HG03571 (cell line): Measurements from ENCODE around the gene SH3BP5L.
"Not testable (repeated sequence)": the region's sequence is repeated elsewhere in the genome, so short reads cannot be mapped to it uniquely, and the experiment has no call there.

Experiments
- ATAC-seq: cut with Tn5 transposase; IDR thresholded peaks from one replicate; pipeline ENCODE4 v1.9.1; 2021; ENCODE audit not compliant: unreplicated experiment

The SH3BP5L gene

DNA sequence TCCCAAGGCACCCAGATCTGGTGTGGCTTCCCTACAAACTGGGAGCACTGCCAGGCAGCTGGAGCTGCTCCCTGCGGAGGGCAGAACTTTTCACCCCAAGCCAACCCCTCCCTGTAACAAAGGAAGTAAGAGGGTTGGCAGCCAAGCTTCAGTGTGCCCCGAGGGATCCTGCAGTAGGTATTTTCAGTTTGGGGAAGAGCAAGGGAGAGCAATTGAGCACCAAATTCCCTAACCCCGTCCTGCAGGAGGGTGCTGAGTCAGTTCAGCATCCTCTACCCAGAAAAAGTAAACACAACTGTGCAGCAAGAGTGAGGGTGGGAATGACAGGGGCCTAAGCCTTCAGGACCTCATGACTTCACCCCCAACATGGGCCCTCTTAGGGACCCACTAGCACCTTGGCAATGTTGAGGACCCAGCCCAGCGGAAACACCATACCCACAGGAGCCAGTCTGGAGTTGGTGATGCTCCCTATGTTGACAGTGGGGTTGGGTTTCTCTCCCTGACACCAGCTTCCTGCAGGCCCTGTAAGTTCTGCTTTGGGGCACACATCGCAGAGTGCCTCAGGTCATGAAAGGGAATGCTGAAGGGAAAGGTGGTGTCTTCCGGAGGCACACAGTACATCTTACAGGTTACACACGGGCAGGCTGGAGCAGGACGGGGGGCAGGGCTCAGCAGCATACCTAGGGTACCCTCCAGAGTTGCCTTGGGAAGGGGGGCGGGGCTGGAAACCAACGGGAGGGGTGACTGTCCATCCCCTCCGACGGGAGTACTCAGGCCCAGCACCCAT, 14.8 kb downstream of the SH3BP5L start:
- no peak for ATAC-seq

DNA sequence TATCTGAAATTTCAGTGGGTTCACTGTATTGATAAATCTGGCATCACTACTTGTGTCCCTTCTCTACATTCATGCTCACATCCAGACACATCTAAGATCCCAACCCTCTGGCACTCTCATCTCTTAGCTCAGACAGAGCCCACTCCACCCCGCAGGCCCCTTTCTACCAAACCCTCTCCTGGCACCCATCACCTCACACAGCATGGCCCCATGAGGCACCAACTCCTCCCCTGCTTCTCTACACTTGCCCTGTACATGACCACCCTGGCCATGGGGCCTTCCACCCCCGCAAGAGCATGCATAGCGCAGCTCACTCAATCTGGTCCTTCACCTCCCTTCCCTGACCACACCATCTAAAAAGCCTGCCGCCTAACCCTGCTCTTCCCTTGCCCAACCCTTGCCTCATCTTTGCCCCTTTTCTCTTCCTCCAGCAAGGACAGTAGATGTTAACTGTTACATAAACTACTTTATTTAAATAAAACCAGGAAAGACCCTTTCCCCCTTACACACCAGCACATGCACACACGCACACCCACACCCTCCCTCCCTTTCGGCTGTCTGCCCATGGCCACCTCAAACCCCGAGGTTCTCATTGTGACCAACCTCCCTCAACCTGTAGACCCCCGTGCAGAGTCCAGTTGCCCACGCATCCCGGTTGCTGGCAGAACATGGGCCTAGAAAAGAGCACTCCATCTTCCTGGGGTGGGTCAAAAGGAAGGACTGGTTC, 15.6 kb downstream of the SH3BP5L start:
- ATAC-seq: no peak

DNA sequence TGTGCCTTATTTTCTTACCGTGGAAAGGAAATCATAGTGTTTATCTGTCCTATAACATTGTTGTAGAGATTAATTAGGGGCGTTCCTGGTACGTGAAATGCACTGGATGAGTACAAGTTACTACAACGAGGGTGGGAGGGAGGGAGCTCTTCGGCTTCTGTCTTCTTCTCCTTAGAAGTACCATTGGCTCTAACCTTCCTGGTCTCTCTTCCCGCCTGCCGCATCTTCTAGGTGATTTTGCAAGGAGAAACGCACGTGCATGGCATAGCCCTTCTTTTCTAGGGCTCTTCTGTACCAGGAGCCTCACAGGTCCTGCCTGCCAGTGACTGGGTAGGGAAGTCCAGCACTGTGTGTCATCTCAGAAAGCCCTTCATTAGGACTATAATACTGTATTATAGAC, 16.8 kb downstream of the SH3BP5L start:
- ATAC-seq: no peak

DNA sequence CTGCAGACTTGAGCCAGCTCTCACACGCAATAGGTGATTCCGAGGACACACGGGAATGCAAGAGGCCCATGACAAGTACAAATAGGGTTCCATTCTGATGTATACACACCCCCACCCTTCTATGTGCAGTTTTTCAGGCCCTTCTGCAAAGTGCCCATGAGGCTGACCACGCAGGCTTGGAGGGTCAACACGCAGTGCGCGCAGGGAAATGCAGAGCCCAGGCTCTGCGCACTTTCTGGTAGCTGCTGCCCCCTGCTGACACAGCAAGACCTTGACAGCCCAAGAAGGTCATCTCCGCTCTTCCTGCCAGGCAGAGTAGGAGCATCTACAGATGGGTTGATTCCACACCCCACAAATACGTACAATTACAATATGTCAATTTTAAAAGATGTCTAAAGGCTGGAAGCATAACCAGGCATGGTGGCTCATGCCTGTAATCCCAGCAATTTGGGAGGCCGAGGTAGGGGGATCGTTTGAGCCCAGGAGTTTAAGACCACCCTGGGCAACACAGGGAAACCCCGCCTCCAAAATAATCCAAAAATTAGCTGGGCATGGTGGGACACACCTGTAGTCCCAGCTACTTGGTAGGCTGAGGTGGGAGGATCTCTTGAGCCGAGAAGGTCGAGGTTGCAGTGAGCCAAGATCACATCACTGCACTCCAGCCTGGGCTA, 18.5 kb downstream of the SH3BP5L start:
- ATAC-seq: no peak

DNA sequence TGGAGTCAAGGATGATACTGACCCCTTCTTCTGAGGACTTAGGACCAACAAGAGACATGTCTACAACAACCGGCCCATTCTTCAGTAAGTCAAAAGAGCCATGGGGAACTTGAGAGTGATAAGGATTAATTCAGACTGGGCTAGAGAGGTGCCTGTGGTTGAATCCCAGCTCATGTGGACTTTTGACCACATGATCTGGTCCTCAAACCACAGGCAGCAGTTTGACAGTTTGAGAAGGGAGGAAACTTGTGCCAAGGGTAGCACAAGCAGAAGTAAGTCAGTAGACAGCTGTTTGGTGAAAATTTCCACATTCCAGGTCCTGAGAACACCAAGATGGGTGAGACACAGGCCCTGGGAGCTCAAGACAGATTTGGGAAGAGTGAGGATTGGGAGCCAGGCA, 19.8 kb downstream of the SH3BP5L start:
- peak; percentile 7 for ATAC-seq

DNA sequence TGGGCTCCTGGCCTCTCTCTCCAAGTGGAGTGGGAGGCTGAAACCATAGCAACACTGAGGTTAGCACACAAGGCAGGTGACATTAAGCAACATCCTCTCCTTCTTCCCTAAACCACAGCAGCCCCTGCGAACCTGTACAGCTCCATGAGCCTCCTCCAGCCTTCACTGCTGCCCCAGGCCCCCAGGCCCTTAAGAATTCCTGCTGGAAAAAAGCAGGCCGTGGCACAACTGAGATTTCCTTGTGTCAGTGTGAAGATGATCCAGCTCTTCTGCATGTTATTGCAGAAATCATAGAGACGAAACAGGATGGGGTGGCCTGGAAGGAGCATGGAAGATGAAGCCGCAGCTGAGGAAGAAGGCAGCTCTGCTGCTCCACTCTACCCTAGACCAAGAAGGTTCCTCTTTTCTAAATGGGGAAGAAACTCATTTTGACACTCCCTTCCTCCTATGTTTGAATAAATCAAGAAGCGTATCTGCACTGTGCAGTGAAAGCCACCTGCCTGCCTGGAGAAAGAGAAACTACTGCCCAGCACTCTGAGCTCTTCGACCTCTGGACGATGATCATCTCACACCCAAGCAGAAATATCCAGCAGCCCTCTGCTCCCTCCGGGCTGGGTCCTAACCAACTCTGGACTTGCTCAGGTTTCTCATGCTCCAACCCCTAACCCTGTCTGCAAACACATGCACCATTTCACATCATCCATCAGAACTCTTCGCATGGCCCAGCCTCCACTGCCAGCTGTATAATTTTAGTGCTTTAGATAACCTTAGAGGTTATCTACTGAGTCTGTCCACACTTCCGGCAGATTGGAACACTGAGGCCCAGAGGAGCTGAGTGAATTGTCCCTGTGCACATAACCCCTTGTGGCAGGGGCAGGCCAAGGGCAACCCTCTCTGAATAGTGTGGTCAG, 20.7 kb downstream of the SH3BP5L start:
- peak; percentile 94 for ATAC-seq

DNA sequence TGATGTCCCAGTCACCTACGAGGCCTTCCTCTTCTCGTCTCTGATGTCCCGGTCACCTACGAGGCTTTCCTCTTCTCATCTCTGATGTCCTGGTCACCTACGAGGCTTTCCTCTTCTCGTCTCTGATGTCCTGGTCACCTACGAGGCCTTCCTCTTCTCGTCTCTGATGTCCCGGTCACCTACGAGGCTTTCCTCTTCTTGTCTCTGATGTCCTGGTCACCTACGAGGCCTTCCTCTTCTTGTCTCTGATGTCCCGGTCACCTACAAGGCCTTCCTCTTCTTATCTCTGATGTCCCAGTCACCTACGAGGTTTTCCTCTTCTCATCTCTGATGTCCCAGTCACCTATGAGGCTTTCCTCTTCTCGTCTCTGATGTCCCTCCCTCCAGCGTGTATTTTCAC, 22.2 kb downstream of the SH3BP5L start:
- not testable (repeated sequence) for ATAC-seq

DNA sequence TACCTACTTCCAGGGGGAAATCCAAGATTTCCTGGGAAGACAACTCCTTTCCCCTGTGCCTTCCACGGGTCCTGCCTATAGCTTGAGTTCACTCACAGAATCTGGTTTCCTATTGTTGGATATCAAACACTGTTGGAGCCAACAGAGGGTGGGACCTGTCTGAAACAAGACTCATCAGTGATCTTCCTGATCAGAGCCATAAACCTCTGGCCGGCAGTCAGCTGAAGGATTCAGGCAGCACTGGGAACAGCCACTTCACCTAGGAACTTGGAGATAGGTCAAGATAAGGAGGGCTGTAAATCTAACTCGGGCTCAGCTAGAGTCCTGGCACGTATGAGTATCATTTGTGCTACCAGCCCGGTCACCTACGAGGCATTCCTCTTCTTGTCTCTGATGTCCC, 23.3 kb downstream of the SH3BP5L start:
- no peak for ATAC-seq

DNA sequence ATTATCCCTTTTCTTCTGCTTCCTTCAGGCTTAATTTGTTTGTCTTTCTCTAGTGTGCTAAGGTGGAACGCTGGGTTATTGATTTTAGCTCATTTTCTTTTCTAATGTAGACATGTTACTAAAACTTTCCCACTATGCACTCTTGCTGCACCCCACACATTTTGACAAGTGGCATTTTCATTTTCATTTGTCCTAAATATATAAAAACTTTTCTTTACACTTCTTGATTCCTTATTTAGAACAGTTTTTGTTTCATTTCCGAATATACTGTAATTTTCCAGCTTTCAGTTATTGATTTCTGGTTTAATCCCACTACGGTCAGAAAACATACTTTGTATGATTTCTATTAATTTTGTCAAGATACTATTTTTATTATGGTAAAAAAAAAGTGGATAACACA, 25.3 kb downstream of the SH3BP5L start:
- no peak for ATAC-seq

DNA sequence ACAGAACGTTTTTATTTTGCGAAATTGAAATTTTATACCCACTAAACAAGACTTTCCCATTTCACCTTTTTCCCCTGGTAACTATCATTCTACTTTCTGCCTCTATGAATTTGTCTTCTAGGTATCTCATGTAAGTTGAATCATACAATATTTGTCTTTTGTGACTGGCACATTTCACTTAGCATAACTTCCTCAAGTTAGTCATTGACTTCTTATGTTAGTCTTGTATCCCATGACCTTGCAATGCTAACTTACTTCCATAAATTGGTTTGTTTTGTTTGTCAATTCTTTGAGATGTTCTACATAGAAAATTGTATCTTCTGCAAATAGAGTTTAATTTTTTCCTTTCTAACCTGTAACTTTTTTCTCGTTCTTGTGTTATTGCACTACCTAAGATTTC, 26.9 kb downstream of the SH3BP5L start:
- ATAC-seq: no peak

DNA sequence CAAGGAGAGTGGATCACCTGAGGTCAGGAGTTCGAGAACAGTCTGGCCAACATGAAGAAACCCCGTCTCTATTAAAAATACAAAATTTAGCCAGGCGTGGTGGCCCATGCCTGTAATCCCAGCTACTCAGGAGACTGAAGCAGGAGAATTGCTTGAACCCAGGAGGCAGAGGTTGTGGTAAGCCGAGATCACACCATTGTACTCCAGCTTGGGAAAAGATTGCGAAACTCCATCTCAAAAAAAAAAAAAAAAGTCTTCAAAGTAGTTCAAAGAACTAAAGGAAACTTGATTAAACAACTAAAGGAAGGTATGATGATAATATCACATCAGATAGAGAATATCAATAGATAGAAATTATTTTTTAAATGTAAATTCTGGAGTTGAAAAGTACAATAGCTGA, 31.1 kb downstream of the SH3BP5L start:
- not testable (repeated sequence) for ATAC-seq

DNA sequence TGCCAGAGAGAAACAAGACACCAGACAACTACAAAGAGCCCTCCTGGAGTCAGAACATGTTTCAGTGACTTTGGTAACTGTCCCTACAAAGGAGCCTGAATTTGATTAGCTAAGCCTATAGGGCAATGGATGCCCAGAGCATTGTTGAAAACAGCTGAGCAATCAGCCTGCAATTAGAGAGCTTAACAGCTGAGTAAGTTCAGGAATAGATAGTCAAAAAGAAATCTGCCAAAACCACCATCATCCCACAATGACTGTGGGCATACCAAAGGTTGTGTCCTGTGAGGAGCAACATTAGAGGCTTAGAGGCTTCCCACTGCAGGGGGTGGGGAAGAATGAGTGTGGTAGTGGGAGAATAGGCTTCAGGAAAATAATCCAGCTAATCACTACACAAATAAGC, 32.1 kb downstream of the SH3BP5L start:
- ATAC-seq: peak; percentile 91

DNA sequence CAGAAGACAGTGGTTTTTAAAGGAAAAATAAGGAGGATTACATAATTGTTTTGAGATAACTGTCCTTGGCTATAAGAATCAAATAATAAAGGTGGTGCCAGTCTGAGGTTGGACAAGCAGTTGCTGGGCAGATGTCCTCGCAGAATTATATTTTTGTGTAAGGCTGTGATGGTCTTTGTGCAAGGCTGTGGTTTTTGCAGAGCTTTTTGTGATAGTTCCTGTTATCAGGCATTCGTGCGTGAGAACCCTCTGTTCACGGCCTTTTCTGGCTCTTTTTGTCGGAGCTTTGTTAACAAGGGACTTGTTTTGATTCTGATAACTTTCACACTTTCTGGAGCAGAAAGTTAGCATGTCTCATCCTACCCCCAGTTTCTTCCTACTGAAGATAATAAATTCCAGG, 33.4 kb downstream of the SH3BP5L start:
- ATAC-seq: peak; percentile 62

DNA sequence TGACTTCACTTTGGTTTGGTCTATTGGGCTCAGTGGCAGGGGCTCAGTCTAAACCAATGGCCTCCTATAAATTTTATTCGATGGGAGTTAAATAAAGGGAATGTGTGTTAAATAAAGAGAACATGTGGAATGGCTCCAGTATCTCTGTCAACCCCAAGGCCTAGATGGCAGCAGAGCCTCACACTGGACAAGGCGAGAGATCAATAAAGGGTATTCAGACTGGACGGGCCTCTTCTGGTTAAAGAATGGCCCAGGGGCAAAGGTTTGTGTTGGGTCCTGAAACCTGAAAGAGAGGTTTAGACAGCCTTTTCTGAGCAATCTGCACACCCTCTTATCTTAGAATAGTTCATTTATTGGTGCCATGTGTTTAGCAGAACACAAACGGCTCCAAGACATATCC, 34.7 kb downstream of the SH3BP5L start:
- no peak for ATAC-seq

DNA sequence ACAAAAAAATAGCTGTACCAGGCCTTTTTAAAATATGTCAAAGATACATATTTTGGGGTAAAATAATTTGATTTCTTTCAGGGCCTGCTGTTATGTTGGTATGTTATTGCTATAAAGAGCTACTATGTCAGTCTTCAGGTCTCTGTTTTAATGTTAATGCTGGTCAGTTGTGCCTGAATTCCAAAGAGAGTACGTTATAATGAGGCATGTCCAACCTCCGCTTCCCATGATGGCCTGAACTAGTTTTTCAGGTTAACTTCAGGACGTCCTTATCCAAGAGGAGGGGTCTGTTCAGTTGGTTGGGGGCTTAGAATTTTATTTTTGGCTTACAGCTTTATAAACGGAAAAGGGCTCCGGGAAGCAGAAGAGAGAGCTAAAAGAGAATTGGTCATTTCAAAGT, 35.3 kb downstream of the SH3BP5L start:
- no peak for ATAC-seq

DNA sequence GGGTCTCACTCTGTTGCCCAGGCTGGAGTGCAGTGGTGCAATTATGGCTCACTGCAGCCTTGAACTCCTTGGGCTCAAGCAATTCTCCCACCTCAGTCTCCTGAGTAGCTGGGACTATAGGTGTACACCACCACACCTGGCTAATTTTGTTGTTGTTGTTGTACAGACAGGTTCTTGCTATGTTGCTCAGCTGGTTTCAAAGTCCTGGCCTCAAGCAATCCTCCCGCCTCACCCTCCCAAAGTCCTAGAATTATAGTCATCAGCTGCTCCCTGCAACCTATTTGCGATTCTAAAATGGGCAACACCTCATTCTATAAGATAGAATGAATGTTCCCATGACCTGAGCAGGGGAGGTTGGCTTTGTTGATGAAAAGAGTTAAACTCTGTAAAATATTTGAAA, 36.4 kb downstream of the SH3BP5L start:
- ATAC-seq: not testable (repeated sequence)

DNA sequence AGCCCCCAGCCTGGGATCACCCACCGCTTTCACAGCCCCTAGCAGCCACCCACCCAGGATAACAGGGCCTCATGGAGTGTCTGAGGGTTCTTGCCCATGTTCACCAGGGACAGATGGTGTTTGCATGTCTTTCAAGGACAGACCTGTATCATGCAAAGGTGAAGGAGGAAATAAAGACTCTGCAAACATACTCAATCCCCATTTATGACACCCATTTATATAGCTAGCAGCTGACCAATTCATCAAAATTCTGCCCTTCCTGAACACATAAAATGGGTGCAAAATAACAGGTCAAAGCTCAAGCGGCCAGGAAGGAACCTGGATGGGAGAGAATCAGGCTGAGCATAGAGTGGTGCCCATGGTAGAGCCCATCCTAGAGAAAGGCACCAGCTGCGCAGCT, 37.4 kb downstream of the SH3BP5L start:
- ATAC-seq: no peak

DNA sequence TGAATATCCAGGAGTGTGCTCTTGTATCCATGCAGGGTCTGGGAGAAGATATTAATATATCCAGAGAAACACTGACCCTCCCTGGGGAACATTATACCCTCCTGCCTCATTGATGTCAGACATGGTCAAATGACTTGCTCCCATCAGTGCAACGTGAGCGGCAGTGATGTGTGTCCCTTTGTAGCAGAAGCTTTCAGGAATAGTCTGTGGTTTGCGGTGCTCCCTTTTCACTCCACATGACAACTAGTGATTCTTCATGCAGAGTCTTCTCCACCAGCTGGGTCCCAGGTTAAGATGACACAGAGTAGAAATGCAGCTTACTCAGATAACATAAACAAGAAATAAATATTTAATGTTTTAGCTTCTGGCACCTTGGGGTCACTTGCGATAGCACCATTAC, 38.3 kb downstream of the SH3BP5L start:
- no peak for ATAC-seq

DNA sequence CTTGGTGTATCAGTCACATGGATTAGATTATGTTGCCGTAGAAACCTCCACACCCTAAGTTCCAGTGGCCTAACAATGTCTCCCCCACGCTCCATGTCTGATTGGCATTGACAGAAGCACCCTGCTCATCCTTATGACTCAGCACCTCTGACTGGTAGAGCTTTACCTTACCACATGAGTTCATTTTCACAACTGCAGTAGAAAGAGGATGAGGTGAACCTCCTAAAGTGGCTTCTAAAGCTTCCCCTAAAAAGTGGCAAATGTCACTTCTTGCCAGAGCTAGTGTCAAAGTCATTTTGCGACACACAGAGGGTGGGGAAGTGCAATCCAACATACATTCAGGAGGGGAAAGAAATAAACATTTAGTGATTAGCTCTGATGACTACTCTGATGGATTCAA, 39.6 kb downstream of the SH3BP5L start:
- peak; percentile 51 for ATAC-seq

DNA sequence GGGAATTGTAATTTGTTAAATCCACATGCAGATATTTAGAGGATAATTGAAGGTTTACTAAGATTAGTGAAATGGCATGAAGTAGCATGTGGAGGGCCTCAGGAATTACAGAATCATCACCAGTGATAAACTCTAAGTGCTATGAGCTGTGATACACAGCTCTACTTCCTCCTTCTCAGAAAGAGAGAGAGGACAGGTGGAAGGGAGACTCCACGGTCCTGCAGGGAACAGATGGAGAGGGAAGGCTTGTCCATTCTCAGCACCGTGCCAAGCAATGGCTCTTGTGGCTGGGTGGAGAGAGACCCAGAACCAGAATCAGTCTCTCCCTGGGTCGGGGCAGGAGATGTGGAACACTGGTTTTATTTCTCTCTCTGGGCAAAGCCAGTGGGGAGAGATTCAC, 42.3 kb downstream of the SH3BP5L start:
- ATAC-seq: no peak
